A549 (cell line): ENCODE results near the gene CPA1. TPM values are rescaled to one million over a fixed set of nuclear protein-coding genes. Genes with fewer than 3 reads are reported as not detected.

Experiments
- ATAC-seq, 2 experiments: fragments of 200-7000 bp in 1 of 2; fragments of >200 bp in 1 of 2; cut with Nextera tagmentation in 1 of 2; cut with Tn5 transposase in 1 of 2; 3 replicates each; pipeline versions ENCODE4 v1.8.0 to v1.9.1; 2018 to 2020; ENCODE audit warnings: mild to moderate bottlenecking in 1 of 2, moderate library complexity in 1 of 2
- CTCF ChIA-PET: fragments of 300-600 bp; sonication (Branson Sonifier 250); formaldehyde crosslinking; extraction: SDS; loops from one replicate; lab custom pipeline; 2021; ENCODE audit warnings: antibody characterized with exemption, inconsistent platforms; lab: Yijun Ruan, JAX
- POLR2A ChIA-PET: fragments of 350-600 bp; formaldehyde crosslinking; extraction: SDS; loops from one replicate; lab custom pipeline; 2021; ENCODE audit warnings: antibody characterized with exemption, inconsistent platforms; lab: Yijun Ruan, JAX
- DNase-seq, 2 experiments: peaks; one replicate each; pipeline versions ENCODE4 v3.0.0 to v3.0.0-alpha.2; 2011 to 2016; ENCODE audit warnings: low read depth in 1 of 2, low spot score in 1 of 2
- FAIRE-seq: peaks from 2 replicates; lab custom pipeline; 2011; peaks lifted over from hg19 to GRCh38; lab: Jason Lieb, UNC
- H3K27ac ChIP-seq, 2 experiments: fragments of >200 bp; sonication (Bioruptor Twin); formaldehyde crosslinking; 3 replicates each; pipeline ENCODE4 v1.5.1; 2016 to 2017
- H3K4me1 ChIP-seq: fragments of >200 bp; sonication (Bioruptor Twin); formaldehyde crosslinking; 3 replicates; pipeline ENCODE4 v1.6.1; 2016
- H3K4me2 ChIP-seq: fragments of >200 bp; sonication (Bioruptor Twin); formaldehyde crosslinking; 3 replicates; pipeline ENCODE4 v1.6.1; 2016
- H3K4me3 ChIP-seq: fragments of >200 bp; sonication (Bioruptor Twin); formaldehyde crosslinking; 3 replicates; pipeline ENCODE4 v1.5.1; 2016
- H3K9me3 ChIP-seq: fragments of >200 bp; sonication (Bioruptor Twin); formaldehyde crosslinking; 3 replicates; pipeline ENCODE4 v1.6.1; 2016
- CBX8 ChIP-seq: fragments of 200-600 bp; sonication (generic); IDR thresholded peaks from 2 replicates; pipeline ENCODE4 v1.6.1; 2016
- CEBPB ChIP-seq, 2 experiments: fragments of >200 bp in 1 of 2; sonication (Bioruptor Twin) in 1 of 2; formaldehyde crosslinking in 1 of 2; IDR thresholded peaks; 2 replicates each; pipeline ENCODE4 v1.6.1; 2012 to 2016
- CHD2 ChIP-seq: fragments of 150-350 bp; IDR thresholded peaks from 2 replicates; pipeline ENCODE4 v1.6.1; 2014; ENCODE audit warnings: low read length; ENCODE audit not compliant: partially characterized antibody
- CHD4 ChIP-seq: fragments of 200-600 bp; sonication (generic); IDR thresholded peaks from 2 replicates; pipeline ENCODE4 v1.6.1; 2016; ENCODE audit warnings: antibody characterized with exemption, mild to moderate bottlenecking, borderline replicate concordance
- EHF ChIP-seq: fragments of 250-450 bp; sonication (Bioruptor Pico); IDR thresholded peaks from 2 replicates; pipeline ENCODE4 v1.5.0; 2020; ENCODE audit warnings: mild to moderate bottlenecking
- EHMT2 ChIP-seq: fragments of 200-600 bp; sonication (generic); IDR thresholded peaks from 2 replicates; pipeline ENCODE4 v1.6.1; 2016; ENCODE audit warnings: antibody characterized with exemption, low read depth, mild to moderate bottlenecking, moderate library complexity
- FOSB ChIP-seq: fragments of 250-450 bp; sonication (Bioruptor Pico); IDR thresholded peaks from 2 replicates; pipeline ENCODE4 v1.5.0; 2020; ENCODE audit warnings: mild to moderate bottlenecking, moderate library complexity
- FOSL2 ChIP-seq, 2 experiments: fragments of 450-650 bp in 1 of 2; fragments of >200 bp in 1 of 2; sonication (Bioruptor Twin) in 1 of 2; formaldehyde crosslinking; IDR thresholded peaks; 2 replicates each; pipeline versions ENCODE4 v1.5.0 to v1.6.1; 2016 to 2020; ENCODE audit warnings: mild to moderate bottlenecking in 1 of 2, moderate library complexity in 1 of 2
- FOXS1 ChIP-seq: fragments of 250-450 bp; sonication (Bioruptor Pico); IDR thresholded peaks from 2 replicates; pipeline ENCODE4 v1.5.0; 2020; ENCODE audit warnings: mild to moderate bottlenecking, moderate library complexity
- KDM1A ChIP-seq: fragments of 200-600 bp; sonication (generic); IDR thresholded peaks from 2 replicates; pipeline ENCODE4 v1.6.1; 2016; ENCODE audit warnings: low read depth, mild to moderate bottlenecking
- MYC ChIP-seq: IDR thresholded peaks from 2 replicates; pipeline ENCODE4 v1.6.1; 2012; ENCODE audit warnings: mild to moderate bottlenecking, inconsistent platforms, low read length, improper control_type of control experiment, borderline replicate concordance
- POLR2A ChIP-seq: IDR thresholded peaks from 2 replicates; pipeline ENCODE4 v1.6.1; 2012; ENCODE audit warnings: mild to moderate bottlenecking, low read length
- RAD21 ChIP-seq, 2 experiments: fragments of >200 bp in 1 of 2; sonication (Bioruptor Twin) in 1 of 2; formaldehyde crosslinking in 1 of 2; IDR thresholded peaks in 1 of 2; conservative IDR thresholded peaks in 1 of 2; 2 replicates in 1 of 2; 3 replicates in 1 of 2; pipeline ENCODE4 v1.6.1; 2012 to 2018; ENCODE audit warnings: inconsistent platforms in 1 of 2
- RNF2 ChIP-seq: fragments of 200-600 bp; sonication (generic); IDR thresholded peaks from 2 replicates; pipeline ENCODE4 v1.6.1; 2016; ENCODE audit warnings: low read depth, mild to moderate bottlenecking, antibody characterized with exemption, moderate library complexity, borderline replicate concordance
- SREBF2 ChIP-seq: fragments of 450-650 bp; IDR thresholded peaks from 2 replicates; pipeline ENCODE4 v1.6.1; 2014; ENCODE audit warnings: mild to moderate bottlenecking, moderate library complexity
- TP53 ChIP-seq: fragments of 250-450 bp; sonication (Bioruptor Pico); IDR thresholded peaks from 2 replicates; pipeline ENCODE4 v1.5.0; 2021; ENCODE audit warnings: mild to moderate bottlenecking, moderate library complexity
- ZC3H11A ChIP-seq: fragments of 450-650 bp; IDR thresholded peaks from 2 replicates; pipeline ENCODE4 v1.6.1; 2014; ENCODE audit warnings: antibody characterized with exemption, mild to moderate bottlenecking
- ZFP36 ChIP-seq: fragments of 450-650 bp; IDR thresholded peaks from 2 replicates; pipeline ENCODE4 v1.6.1; 2014; ENCODE audit warnings: borderline replicate concordance; ENCODE audit not compliant: partially characterized antibody
- WGBS: methylation state at CpG from one replicate; pipeline ENCODE4 v1.1.6; 2017; ENCODE audit errors: missing lambda C conversion rate; 5-methylcytosine and 5-hydroxymethylcytosine counted together
- polyA plus RNA-seq, 4 experiments: library from polyadenylated mRNA; depleted of rRNA in 3 of 4; stranded (reverse); fragments of >200 nt; fragmentation: RNase III in 1 of 4; extraction: RNeasy Plus Mini Kit Qiagen cat#74134 plus additional on column Dnase treatment in 1 of 4; gene quantifications; 2 replicates in 3 of 4; 3 replicates in 1 of 4; pipeline ENCODE4 v1.2.3, GENCODE V29; 2011 to 2017
- TF ChIP-seq, protein P1 (sequence below): fragments of >200 bp; sonication (Bioruptor Twin); formaldehyde crosslinking; IDR thresholded peaks from 2 replicates; pipeline ENCODE4 v1.6.1; 2016
- TF ChIP-seq, protein P2 (sequence below): fragments of 250-450 bp; sonication (Bioruptor Pico); IDR thresholded peaks from 2 replicates; pipeline ENCODE4 v1.5.0; 2020; ENCODE audit warnings: low read depth, mild to moderate bottlenecking, moderate library complexity
- TF ChIP-seq, protein P3 (sequence below): fragments of 150-350 bp; IDR thresholded peaks from 2 replicates; pipeline ENCODE4 v1.6.1; 2014; ENCODE audit warnings: low read depth, mild to moderate bottlenecking, low read length
- TF ChIP-seq, protein P4 (sequence below): IDR thresholded peaks from 2 replicates; pipeline ENCODE4 v1.6.1; 2012
- TF ChIP-seq, protein P5 (sequence below): fragments of >200 bp; sonication (Bioruptor Twin); formaldehyde crosslinking; IDR thresholded peaks from 3 replicates; pipeline ENCODE4 v1.5.1; 2016

CPA1 gene
- polyA plus RNA-seq, 2 of the 4 experiments (the other 2 are of a cell fraction), result not detected

DNA sequence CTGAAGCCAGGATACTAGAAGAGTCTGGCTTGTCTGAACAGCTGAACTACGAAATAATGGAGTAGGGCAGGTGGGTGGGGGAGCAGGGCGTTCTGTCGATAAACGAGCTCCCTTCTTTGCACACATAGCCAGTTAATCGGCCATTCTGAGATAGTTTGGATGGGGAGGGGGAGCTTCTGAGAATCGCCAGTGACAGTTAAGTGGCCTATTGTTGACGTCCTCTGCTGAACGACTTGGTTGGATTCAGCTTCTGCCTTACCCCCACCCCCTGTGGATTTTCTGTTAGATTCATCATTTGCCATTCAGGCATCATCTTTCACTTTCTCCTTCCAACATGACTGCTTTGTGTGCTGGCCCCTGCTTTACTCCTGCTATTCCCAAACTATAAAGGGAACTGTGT, 35.2 kb upstream of the CPA1 start:
- DNase-seq, result no peak
- Histone ChIP-seq H3K27ac (no peak overlapping the region), H3K9me3 (0 out of 3 replicates have a peak, but pooled peaks cover 9% of the 10 kb centered on the region), H3K4me3 (no peak overlapping the region), H3K4me2 (no peak overlapping the region), H3K4me1 (no peaks in the 10 kb centered on the region)
- ChIA-PET CTCF (interaction anchor here (1.0 kb wide), 1 partner anchor 20 kb away, joined by 3 read pairs; no protein-coding TSS in a partner anchor), POLR2A (no interaction called here)
- TF ChIP-seq POLR2A, result no peak
- TF ChIP-seq, protein P1, sequence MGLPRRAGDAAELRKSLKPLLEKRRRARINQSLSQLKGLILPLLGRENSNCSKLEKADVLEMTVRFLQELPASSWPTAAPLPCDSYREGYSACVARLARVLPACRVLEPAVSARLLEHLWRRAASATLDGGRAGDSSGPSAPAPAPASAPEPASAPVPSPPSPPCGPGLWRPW, result no peak
- TF ChIP-seq, protein P2, sequence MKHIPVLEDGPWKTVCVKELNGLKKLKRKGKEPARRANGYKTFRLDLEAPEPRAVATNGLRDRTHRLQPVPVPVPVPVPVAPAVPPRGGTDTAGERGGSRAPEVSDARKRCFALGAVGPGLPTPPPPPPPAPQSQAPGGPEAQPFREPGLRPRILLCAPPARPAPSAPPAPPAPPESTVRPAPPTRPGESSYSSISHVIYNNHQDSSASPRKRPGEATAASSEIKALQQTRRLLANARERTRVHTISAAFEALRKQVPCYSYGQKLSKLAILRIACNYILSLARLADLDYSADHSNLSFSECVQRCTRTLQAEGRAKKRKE, result no peak
- no peak for TF ChIP-seq ZC3H11A
- ATAC-seq, result no peak
- FAIRE-seq, result no peak
- 60% methylated on average over 8 of the region's 8 CpGs for WGBS

DNA sequence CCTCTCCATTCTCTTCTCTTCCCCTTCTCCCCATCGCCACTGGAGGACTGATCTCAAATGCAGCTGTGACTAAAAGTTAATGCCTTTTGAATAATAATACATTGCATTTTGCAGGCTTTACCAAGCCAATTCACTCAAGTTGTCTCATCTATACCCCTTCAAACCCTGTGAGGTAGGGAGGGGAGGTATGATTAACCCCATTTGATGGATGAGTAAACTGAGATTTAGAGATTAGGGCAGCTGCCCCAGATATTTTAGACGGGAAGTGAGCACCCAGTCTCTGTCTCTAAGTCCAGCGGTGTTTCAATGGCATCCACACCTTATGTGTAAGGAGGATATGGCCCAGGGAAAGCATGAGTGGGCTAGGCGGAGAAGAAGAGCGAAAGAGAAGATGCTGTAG, 34.6 kb upstream of the CPA1 start:
- ATAC-seq (no peak), DNase-seq (no peak), FAIRE-seq (no peak)
- H3K4me1 ChIP-seq, result no peaks in the 10 kb centered on the region
- POLR2A ChIA-PET, result no interaction called here
- H3K9me3 ChIP-seq, result 0 out of 3 replicates have a peak, but pooled peaks cover 9% of the 10 kb centered on the region
- CTCF ChIA-PET, result interaction anchor here (0.7 kb wide), 1 partner anchor 20 kb away, joined by 3 read pairs; no protein-coding TSS in a partner anchor
- H3K4me2 ChIP-seq, result no peak overlapping the region
- H3K27ac ChIP-seq, result no peak overlapping the region
- TF ChIP-seq CHD4 (no peak), SREBF2 (no peak), FOSL2 (IDR thresholded peaks at IDR 0.05) (no peak), FOSL2 (CRISPR knock-in tag; IDR thresholded peaks at IDR 0.05) (no peak), MYC (no peak), ZFP36 (no peak), KDM1A (no peak)
- TF ChIP-seq, protein P1, result no peak
- TF ChIP-seq, protein P3, sequence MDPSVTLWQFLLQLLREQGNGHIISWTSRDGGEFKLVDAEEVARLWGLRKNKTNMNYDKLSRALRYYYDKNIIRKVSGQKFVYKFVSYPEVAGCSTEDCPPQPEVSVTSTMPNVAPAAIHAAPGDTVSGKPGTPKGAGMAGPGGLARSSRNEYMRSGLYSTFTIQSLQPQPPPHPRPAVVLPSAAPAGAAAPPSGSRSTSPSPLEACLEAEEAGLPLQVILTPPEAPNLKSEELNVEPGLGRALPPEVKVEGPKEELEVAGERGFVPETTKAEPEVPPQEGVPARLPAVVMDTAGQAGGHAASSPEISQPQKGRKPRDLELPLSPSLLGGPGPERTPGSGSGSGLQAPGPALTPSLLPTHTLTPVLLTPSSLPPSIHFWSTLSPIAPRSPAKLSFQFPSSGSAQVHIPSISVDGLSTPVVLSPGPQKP, result no peak
- no peak overlapping the region for H3K4me3 ChIP-seq
- WGBS, result 76% methylated on average over 5 of the region's 5 CpGs

DNA sequence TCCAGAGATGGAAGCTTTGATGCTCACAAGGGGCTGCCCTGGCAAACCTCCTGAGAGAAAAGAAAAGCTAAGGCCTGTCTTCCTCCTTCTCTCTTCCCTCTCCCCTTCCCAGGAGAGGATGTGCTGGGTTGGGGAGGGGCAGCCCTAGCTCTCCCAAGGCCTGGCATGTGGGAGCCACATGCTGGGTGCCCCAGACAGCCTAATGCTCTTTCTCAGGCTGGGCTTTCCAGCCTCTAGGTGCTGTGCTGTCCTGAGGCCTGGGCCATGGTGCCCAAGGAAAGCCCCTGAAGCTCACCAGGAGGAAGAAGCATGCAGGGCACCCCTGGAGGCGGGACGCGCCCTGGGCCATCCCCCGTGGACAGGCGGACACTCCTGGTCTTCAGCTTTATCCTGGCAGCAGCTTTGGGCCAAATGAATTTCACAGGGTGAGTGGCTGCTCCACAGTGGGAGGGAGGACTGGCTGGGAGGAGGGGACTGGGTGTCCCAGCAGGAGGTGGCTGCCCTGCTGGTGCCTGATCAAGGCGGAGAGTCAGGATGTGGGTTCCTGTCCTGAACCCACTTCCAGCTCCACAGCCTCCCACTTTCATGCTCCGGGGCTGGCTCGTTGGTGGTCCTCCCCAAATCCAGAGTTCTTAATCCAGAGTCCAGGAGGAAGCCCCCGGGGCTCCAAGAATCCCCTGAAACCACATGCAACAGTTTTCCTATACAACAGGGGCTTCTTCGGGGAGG, 34.0 kb upstream of the CPA1 start:
- FAIRE-seq (no peak), ATAC-seq (no peak), DNase-seq (no peak)
- TF ChIP-seq, protein P4, sequence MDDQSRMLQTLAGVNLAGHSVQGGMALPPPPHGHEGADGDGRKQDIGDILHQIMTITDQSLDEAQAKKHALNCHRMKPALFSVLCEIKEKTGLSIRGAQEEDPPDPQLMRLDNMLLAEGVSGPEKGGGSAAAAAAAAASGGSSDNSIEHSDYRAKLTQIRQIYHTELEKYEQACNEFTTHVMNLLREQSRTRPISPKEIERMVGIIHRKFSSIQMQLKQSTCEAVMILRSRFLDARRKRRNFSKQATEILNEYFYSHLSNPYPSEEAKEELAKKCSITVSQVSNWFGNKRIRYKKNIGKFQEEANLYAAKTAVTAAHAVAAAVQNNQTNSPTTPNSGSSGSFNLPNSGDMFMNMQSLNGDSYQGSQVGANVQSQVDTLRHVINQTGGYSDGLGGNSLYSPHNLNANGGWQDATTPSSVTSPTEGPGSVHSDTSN, result no peak
- TF ChIP-seq CEBPB (IDR thresholded peaks at IDR 0.05) (no peak), RAD21 (conservative IDR thresholded peaks at IDR 0.05 in 1 of 2, IDR thresholded peaks at IDR 0.05 in 1 of 2) (no peak), FOXS1 (CRISPR knock-in tag) (no peak), TP53 (no peak), FOSB (CRISPR knock-in tag) (no peak), RNF2 (no peak), KDM1A (no peak), EHMT2 (no peak), CBX8 (no peak), CHD2 (no peak), EHF (CRISPR knock-in tag) (no peak)
- TF ChIP-seq, protein P5, sequence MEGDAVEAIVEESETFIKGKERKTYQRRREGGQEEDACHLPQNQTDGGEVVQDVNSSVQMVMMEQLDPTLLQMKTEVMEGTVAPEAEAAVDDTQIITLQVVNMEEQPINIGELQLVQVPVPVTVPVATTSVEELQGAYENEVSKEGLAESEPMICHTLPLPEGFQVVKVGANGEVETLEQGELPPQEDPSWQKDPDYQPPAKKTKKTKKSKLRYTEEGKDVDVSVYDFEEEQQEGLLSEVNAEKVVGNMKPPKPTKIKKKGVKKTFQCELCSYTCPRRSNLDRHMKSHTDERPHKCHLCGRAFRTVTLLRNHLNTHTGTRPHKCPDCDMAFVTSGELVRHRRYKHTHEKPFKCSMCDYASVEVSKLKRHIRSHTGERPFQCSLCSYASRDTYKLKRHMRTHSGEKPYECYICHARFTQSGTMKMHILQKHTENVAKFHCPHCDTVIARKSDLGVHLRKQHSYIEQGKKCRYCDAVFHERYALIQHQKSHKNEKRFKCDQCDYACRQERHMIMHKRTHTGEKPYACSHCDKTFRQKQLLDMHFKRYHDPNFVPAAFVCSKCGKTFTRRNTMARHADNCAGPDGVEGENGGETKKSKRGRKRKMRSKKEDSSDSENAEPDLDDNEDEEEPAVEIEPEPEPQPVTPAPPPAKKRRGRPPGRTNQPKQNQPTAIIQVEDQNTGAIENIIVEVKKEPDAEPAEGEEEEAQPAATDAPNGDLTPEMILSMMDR, result no peak
- Histone ChIP-seq H3K4me3 (no peak overlapping the region), H3K27ac (no peak overlapping the region), H3K9me3 (0 out of 3 replicates have a peak, but pooled peaks cover 9% of the 10 kb centered on the region), H3K4me1 (no peaks in the 10 kb centered on the region), H3K4me2 (no peak overlapping the region)
- ChIA-PET POLR2A (no interaction called here), CTCF (interaction anchor here (0.6 to 0.7 kb wide), 2 partner anchors 19 to 725 kb away, joined by 3 read pairs; no protein-coding TSS in a partner anchor)
- 65% methylated on average over 8 of the region's 10 CpGs for WGBS
